Keratinocyte (primary cell): ENCODE results near the gene PTPA. TPM values are rescaled to one million over a fixed set of nuclear protein-coding genes. Genes with fewer than 3 reads are reported as not detected.

ENCODE experiments used
- polyA plus RNA-seq, 5 experiments: library from polyadenylated mRNA; depleted of rRNA in 3 of 5; stranded (reverse) in 3 of 5; stranded (forward) in 1 of 5; unstranded in 1 of 5; fragments of >200 nt; gene quantifications; 1 replicate in 1 of 5; 2 replicates in 3 of 5; 3 replicates in 1 of 5; pipeline versions ENCODE4 v1.2.1 to v1.2.3, GENCODE V29; 2011 to 2012; ENCODE audit warnings: missing spikeins in 2 of 5, low read depth in 1 of 5, low replicate concordance in 1 of 5

Gene PTPA
- polyA plus RNA-seq, 1 donor (not counting 4 experiments of a cell fraction or from before 2014, with no cell fraction given) = 98.0 TPM

Other genes with a start within 250 kb of the PTPA start
- 10.9 to 13.9 TPM (median 13.9 TPM) in 3 replicates for gene KYAT1, start 229.5 kb upstream of the PTPA start, polyA plus RNA-seq
- gene LRRC8A, start 229.3 kb upstream of the PTPA start, polyA plus RNA-seq = 88.3 to 127 TPM (median 109 TPM) in 3 replicates
- gene PHYHD1, start 190.4 kb upstream of the PTPA start, polyA plus RNA-seq = 4.6 to 5.2 TPM (median 4.7 TPM) in 3 replicates
- 21.8 to 33.5 TPM (median 27.1 TPM) in 3 replicates for gene DOLK, start 163.8 kb upstream of the PTPA start, polyA plus RNA-seq
- gene NUP188, start 163.7 kb upstream of the PTPA start, polyA plus RNA-seq = 25.6 to 56.3 TPM (median 31.1 TPM) in 3 replicates
- gene SH3GLB2, start 83.1 kb upstream of the PTPA start, polyA plus RNA-seq = 37.1 to 75.7 TPM (median 41.2 TPM) in 3 replicates
- 8.5 to 15.0 TPM (median 9.5 TPM) in 3 replicates for gene MIGA2, start 74.8 kb upstream of the PTPA start, polyA plus RNA-seq
- 14.2 to 17.7 TPM (median 16.7 TPM) in 3 replicates for gene DOLPP1, start 30.3 kb upstream of the PTPA start, polyA plus RNA-seq
- 6.5 to 12.5 TPM (median 8.2 TPM) in 3 replicates for gene CRAT, start 622 bp upstream of the PTPA start, polyA plus RNA-seq
- gene IER5L, start 66.8 kb downstream of the PTPA start, polyA plus RNA-seq = 2.1 to 3.6 TPM (median 2.8 TPM) in 3 replicates